ENCODE measurements around the gene CTCFL. TPM values are rescaled to one million over a fixed set of nuclear protein-coding genes. Genes with fewer than 3 reads are reported as not detected.

CTCFL gene
- total and polyA plus RNA-seq, 2 experiments from 2014 or later, result not detected

DNA sequence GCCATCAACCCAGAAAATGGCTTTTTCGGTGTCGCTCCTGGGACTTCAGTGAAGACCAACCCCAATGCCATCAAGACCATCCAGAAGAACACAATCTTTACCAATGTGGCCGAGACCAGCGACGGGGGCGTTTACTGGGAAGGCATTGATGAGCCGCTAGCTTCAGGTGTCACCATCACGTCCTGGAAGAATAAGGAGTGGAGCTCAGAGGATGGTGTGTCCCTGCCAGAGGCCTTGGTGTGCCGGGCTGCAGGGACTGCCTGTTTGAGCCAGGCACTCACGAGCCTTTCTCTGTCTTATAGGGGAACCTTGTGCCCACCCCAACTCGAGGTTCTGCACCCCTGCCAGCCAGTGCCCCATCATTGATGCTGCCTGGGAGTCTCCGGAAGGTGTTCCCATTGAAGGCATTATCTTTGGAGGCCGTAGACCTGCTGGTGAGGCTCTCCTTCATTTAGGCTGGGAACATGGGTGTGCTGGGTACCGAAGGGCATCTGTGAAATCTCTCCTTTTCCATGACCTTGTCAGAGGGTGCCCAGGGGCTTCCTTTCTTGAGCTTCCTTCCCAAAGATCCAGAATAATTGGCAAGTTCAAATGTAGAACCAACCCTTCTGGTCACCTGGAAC, 39.4 kb upstream of the CTCFL start:
- TF ChIP-seq EZH2 (IDR thresholded peaks at IDR 0.05; ENCODE audit: insufficient read depth, poor library complexity, severe bottlenecking) (no peak), EZH2phosphoT487 (IDR thresholded peaks at IDR 0.05; ENCODE audit: insufficient read depth, low read depth) (no peak)
- WGBS, 2 experiments (ENCODE audit: low coverage in 1 of 2, low lambda C conversion rate in 2 of 2, missing lambda C conversion rate in 2 of 2), result 50 to 60% methylated on average over 14 of the region's 14 CpGs
- Histone ChIP-seq H3K9me2 (ENCODE audit: insufficient read depth) (no peaks in the 10 kb centered on the region), H3K4me1 (ENCODE audit: insufficient read depth) (no peaks in the 10 kb centered on the region), H3K9me3 (ENCODE audit: low read depth) (no peaks in the 10 kb centered on the region), H3K79me2 (ENCODE audit: insufficient read depth) (no peaks in the 10 kb centered on the region), H3F3A (ENCODE audit: insufficient read depth) (no peaks in the 10 kb centered on the region), H3K9ac (no peak overlapping the region), H3K27me3 (replicated peaks; ENCODE audit: insufficient read depth) (peaks cover 40% of the 10 kb centered on the region), H3K27ac (no peak overlapping the region), H3K36me3 (ENCODE audit: low read depth) (no peaks in the 10 kb centered on the region), H3K4me2 (ENCODE audit: unreplicated experiment) (no peak overlapping the region), H2AFZ (no peak overlapping the region), H3K4me3 (no peak overlapping the region), H4K20me1 (ENCODE audit: insufficient read depth) (no peaks in the 10 kb centered on the region)
- in situ Hi-C loops (cut with MboI), result no loop called here
- DNase-seq, result no peak

DNA sequence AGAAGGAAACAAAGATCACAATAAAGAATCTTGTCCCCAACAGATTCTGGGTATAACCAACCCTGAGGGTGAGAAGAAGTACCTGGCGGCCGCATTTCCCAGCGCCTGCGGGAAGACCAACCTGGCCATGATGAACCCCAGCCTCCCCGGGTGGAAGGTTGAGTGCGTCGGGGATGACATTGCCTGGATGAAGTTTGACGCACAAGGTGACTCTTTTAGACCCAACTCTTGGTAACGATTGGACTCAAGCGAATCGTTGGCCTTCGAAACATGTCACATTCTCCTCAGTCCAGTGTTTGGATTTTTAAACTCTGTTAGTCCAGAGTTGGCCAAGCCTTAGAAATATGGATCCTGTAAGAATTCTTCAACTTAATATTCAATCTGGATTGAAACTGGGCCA, 38.6 kb upstream of the CTCFL start:
- no peaks in the 10 kb centered on the region for H3K36me3 ChIP-seq (ENCODE audit: low read depth)
- no peak for DNase-seq
- H3K4me1 ChIP-seq (ENCODE audit: insufficient read depth), result no peaks in the 10 kb centered on the region
- in situ Hi-C loops (cut with MboI), result no loop called here
- H3K4me2 ChIP-seq (ENCODE audit: unreplicated experiment), result no peak overlapping the region
- 85 to 86% methylated on average over 12 of the region's 12 CpGs for WGBS, 2 experiments (ENCODE audit: low coverage in 1 of 2, low lambda C conversion rate in 2 of 2, missing lambda C conversion rate in 2 of 2)
- H3K27ac ChIP-seq, result no peak overlapping the region
- TF ChIP-seq EZH2 (IDR thresholded peaks at IDR 0.05; ENCODE audit: insufficient read depth, poor library complexity, severe bottlenecking) (no peak), EZH2phosphoT487 (IDR thresholded peaks at IDR 0.05; ENCODE audit: insufficient read depth, low read depth) (no peak)
- H3K4me3 ChIP-seq, result no peak overlapping the region
- no peak overlapping the region for H3K9ac ChIP-seq
- H3K9me3 ChIP-seq (ENCODE audit: low read depth), result no peaks in the 10 kb centered on the region
- no peaks in the 10 kb centered on the region for H3K79me2 ChIP-seq (ENCODE audit: insufficient read depth)
- peaks cover 41% of the 10 kb centered on the region for H3K27me3 ChIP-seq (replicated peaks; ENCODE audit: insufficient read depth)
- no peak overlapping the region for H2AFZ ChIP-seq
- no peaks in the 10 kb centered on the region for H3K9me2 ChIP-seq (ENCODE audit: insufficient read depth)
- no peaks in the 10 kb centered on the region for H3F3A ChIP-seq (ENCODE audit: insufficient read depth)
- no peaks in the 10 kb centered on the region for H4K20me1 ChIP-seq (ENCODE audit: insufficient read depth)

DNA sequence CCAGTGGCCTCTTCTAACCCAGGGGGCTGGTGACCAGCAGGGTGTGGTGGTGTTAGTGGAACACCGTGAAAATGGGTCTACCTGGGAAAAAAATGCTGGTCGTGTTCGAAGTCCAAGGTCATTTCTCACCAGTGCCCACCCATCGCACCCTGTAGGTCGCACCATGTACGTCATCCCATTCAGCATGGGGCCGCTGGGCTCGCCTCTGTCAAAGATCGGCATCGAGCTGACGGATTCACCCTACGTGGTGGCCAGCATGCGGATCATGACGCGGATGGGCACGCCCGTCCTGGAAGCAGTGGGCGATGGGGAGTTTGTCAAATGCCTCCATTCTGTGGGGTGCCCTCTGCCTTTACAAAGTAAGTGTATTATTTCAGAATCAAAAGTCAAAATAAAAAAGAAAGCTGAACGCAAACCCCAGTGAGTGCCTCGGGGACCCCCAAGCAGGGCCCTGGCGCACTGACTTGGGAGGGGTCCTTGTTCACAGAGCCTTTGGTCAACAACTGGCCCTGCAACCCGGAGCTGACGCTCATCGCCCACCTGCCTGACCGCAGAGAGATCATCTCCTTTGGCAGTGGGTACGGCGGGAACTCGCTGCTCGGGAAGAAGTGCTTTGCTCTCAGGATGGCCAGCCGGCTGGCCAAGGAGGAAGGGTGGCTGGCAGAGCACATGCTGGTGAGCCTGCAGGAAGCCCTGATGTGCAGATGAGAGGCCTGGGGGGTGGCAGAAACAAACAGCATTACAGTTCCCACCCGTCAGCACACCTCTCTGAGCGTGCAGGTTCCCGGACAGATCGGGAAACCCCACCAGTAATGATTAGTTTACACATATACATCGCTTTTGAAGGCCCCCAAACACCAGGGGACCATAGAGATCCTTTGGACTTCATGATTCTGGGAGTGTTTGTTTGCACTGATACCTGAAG, 37.9 kb upstream of the CTCFL start:
- Histone ChIP-seq H2AFZ (no peak overlapping the region), H3K9me2 (ENCODE audit: insufficient read depth) (no peaks in the 10 kb centered on the region), H3K27ac (no peak overlapping the region), H3K36me3 (ENCODE audit: low read depth) (no peaks in the 10 kb centered on the region), H3K4me2 (ENCODE audit: unreplicated experiment) (no peak overlapping the region), H3K9ac (no peak overlapping the region), H3K4me3 (no peak overlapping the region), H3F3A (ENCODE audit: insufficient read depth) (no peaks in the 10 kb centered on the region), H3K4me1 (ENCODE audit: insufficient read depth) (no peaks in the 10 kb centered on the region), H3K27me3 (replicated peaks; ENCODE audit: insufficient read depth) (peaks cover 44% of the 10 kb centered on the region), H3K9me3 (ENCODE audit: low read depth) (no peaks in the 10 kb centered on the region), H3K79me2 (ENCODE audit: insufficient read depth) (no peaks in the 10 kb centered on the region), H4K20me1 (ENCODE audit: insufficient read depth) (no peaks in the 10 kb centered on the region)
- no peak for DNase-seq
- in situ Hi-C loops (cut with MboI), result no loop called here
- TF ChIP-seq EZH2 (IDR thresholded peaks at IDR 0.05; ENCODE audit: insufficient read depth, poor library complexity, severe bottlenecking), result no peak
- no peak for TF ChIP-seq EZH2phosphoT487 (IDR thresholded peaks at IDR 0.05; ENCODE audit: insufficient read depth, low read depth)
- WGBS, 2 experiments (ENCODE audit: low coverage in 1 of 2, low lambda C conversion rate in 2 of 2, missing lambda C conversion rate in 2 of 2), result 64 to 70% methylated on average over 35 of the region's 35 CpGs

GRCh38 chr20:57561356-57562279, 36.7 kb upstream of the CTCFL start:
- no peaks in the 10 kb centered on the region for H3K79me2 ChIP-seq (ENCODE audit: insufficient read depth)
- no peak for DNase-seq
- H3K4me2 ChIP-seq (ENCODE audit: unreplicated experiment), result no peak overlapping the region
- no peaks in the 10 kb centered on the region for H3K9me3 ChIP-seq (ENCODE audit: low read depth)
- H3K27me3 ChIP-seq (replicated peaks; ENCODE audit: insufficient read depth), result peaks cover 44% of the 10 kb centered on the region
- TF ChIP-seq EZH2 (IDR thresholded peaks at IDR 0.05; ENCODE audit: insufficient read depth, poor library complexity, severe bottlenecking) (no peak), EZH2phosphoT487 (IDR thresholded peaks at IDR 0.05; ENCODE audit: insufficient read depth, low read depth) (no peak)
- H3K4me3 ChIP-seq, result no peak overlapping the region
- no peaks in the 10 kb centered on the region for H3F3A ChIP-seq (ENCODE audit: insufficient read depth)
- H3K27ac ChIP-seq, result no peak overlapping the region
- H4K20me1 ChIP-seq (ENCODE audit: insufficient read depth), result no peaks in the 10 kb centered on the region
- H2AFZ ChIP-seq, result no peak overlapping the region
- in situ Hi-C loops (cut with MboI), result no loop called here
- no peak overlapping the region for H3K9ac ChIP-seq
- no peaks in the 10 kb centered on the region for H3K4me1 ChIP-seq (ENCODE audit: insufficient read depth)
- no peaks in the 10 kb centered on the region for H3K36me3 ChIP-seq (ENCODE audit: low read depth)
- 53 to 61% methylated on average over 24 of the region's 24 CpGs for WGBS, 2 experiments (ENCODE audit: low coverage in 1 of 2, low lambda C conversion rate in 2 of 2, missing lambda C conversion rate in 2 of 2)
- no peaks in the 10 kb centered on the region for H3K9me2 ChIP-seq (ENCODE audit: insufficient read depth)

All from GM23248 (cell line).